HG03135 (cell line): Measurements from ENCODE around the gene GPT2.

ENCODE experiments used
- ATAC-seq: cut with Tn5 transposase; IDR thresholded peaks from one replicate; pipeline ENCODE4 v1.9.1; 2021; ENCODE audit warnings: mild to moderate bottlenecking, moderate library complexity; ENCODE audit not compliant: unreplicated experiment

Gene GPT2

GRCh38 chr16:46954562-46954961 is 70.4 kb downstream of the GPT2 start:
- no peak for ATAC-seq

GRCh38 chr16:46961373-46962353 is 77.5 kb downstream of the GPT2 start:
- ATAC-seq, result no peak

- no peak for ATAC-seq
These were observed 78.5 kb downstream of the GPT2 start for GRCh38 chr16:46962629-46963028.

- ATAC-seq, result no peak
These were observed 83.9 kb downstream of the GPT2 start for GRCh38 chr16:46968063-46968435.

GRCh38 chr16:46970089-46970488 is 85.9 kb downstream of the GPT2 start:
- no peak for ATAC-seq

- ATAC-seq, result no peak
These were observed 87.1 kb downstream of the GPT2 start for GRCh38 chr16:46971271-46971670.

- peak; percentile 44 for ATAC-seq
These were observed 88.5 kb downstream of the GPT2 start for GRCh38 chr16:46972429-46973206.

GRCh38 chr16:46973207-46973995 is 89.2 kb downstream of the GPT2 start, which contains the start of gene DNAJA2:
TSS of gene DNAJA2 (minus strand) at chr16:46973674. CDS start at chr16:46973572, 102 bp downstream.
- peak; percentile 88 for ATAC-seq

GRCh38 chr16:46973996-46974324 is 89.8 kb downstream of the GPT2 start:
- no peak for ATAC-seq

- ATAC-seq, result no peak
These were observed 90.2 kb downstream of the GPT2 start for GRCh38 chr16:46974352-46974751.

GRCh38 chr16:46975165-46975564 is 91.0 kb downstream of the GPT2 start:
- no peak for ATAC-seq

GRCh38 chr16:46975908-46976470 is 91.8 kb downstream of the GPT2 start:
- no peak for ATAC-seq

- no peak for ATAC-seq
These were observed 92.4 kb downstream of the GPT2 start for GRCh38 chr16:46976550-46976949.
